ENCODE measurements around the gene CARD10. TPM values are rescaled to one million over a fixed set of nuclear protein-coding genes. Genes with fewer than 3 reads are reported as not detected.

CARD10 gene
- total and polyA plus RNA-seq, 4 donors, result 7.8 to 14.0 (median 8.4) TPM

- TF ChIP-seq ATF3 (IDR thresholded peaks at IDR 0.05), result no peak
- TF ChIP-seq ZBTB33 (IDR thresholded peaks at IDR 0.05), result no peak
- TF ChIP-seq RXRA (IDR thresholded peaks at IDR 0.05), result no peak
- TF ChIP-seq HNF4G (IDR thresholded peaks at IDR 0.05), result no peak
- TF ChIP-seq FOXA1 (IDR thresholded peaks at IDR 0.05), result no peak
- TF ChIP-seq NR2F2 (IDR thresholded peaks at IDR 0.05), result no peak
- TF ChIP-seq RAD21 (IDR thresholded peaks at IDR 0.05), result no peak
- TF ChIP-seq, protein P1, sequence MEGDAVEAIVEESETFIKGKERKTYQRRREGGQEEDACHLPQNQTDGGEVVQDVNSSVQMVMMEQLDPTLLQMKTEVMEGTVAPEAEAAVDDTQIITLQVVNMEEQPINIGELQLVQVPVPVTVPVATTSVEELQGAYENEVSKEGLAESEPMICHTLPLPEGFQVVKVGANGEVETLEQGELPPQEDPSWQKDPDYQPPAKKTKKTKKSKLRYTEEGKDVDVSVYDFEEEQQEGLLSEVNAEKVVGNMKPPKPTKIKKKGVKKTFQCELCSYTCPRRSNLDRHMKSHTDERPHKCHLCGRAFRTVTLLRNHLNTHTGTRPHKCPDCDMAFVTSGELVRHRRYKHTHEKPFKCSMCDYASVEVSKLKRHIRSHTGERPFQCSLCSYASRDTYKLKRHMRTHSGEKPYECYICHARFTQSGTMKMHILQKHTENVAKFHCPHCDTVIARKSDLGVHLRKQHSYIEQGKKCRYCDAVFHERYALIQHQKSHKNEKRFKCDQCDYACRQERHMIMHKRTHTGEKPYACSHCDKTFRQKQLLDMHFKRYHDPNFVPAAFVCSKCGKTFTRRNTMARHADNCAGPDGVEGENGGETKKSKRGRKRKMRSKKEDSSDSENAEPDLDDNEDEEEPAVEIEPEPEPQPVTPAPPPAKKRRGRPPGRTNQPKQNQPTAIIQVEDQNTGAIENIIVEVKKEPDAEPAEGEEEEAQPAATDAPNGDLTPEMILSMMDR (IDR thresholded peaks at IDR 0.05; ENCODE audit: low read depth, low read length, missing input control), result no peak
- no peak for TF ChIP-seq TAF1 (conservative IDR thresholded peaks at IDR 0.05)
- no peak for TF ChIP-seq JUND (IDR thresholded peaks at IDR 0.05)
- TF ChIP-seq GABPA (IDR thresholded peaks at IDR 0.05 in 1 of 2, conservative IDR thresholded peaks at IDR 0.05 in 1 of 2), result no peak
- no peak for TF ChIP-seq REST (IDR thresholded peaks at IDR 0.05)
- Histone ChIP-seq H3K4me1 (ENCODE audit: control insufficient read depth in 4 of 4, insufficient read depth in 4 of 4, low read length in 3 of 4) (peaks cover 6 to 28% (median 23%) of the 10 kb centered on the region in 4 donors), H3K36me3 (ENCODE audit: control insufficient read depth in 4 of 4, insufficient read depth in 3 of 4, low read depth in 1 of 4, low read length in 3 of 4) (peaks cover 0 to 3% (median 2%) of the 10 kb centered on the region in 4 donors), H3K9ac (ENCODE audit: low read depth in 1 of 2, low read length in 2 of 2) (no peak overlapping the region), H3K4me3 (ENCODE audit: low read depth in 1 of 3, low read length in 3 of 3) (no peak overlapping the region), H3K27me3 (ENCODE audit: control insufficient read depth in 4 of 4, insufficient read depth in 4 of 4, low read length in 3 of 4) (no peaks in the 10 kb centered on the region), H3K9me3 (ENCODE audit: control insufficient read depth in 4 of 4, low read length in 3 of 4) (no peaks in the 10 kb centered on the region), H3K27ac (ENCODE audit: low read depth in 1 of 2, low read length in 2 of 2) (no peak overlapping the region)
- WGBS, result 95% methylated on average over 11 of the region's 11 CpGs
- no peak for DNase-seq (ENCODE audit: low spot score)
Observed at GRCh38 chr22:37496651-37497050, 22.6 kb downstream of the CARD10 start.

DNA sequence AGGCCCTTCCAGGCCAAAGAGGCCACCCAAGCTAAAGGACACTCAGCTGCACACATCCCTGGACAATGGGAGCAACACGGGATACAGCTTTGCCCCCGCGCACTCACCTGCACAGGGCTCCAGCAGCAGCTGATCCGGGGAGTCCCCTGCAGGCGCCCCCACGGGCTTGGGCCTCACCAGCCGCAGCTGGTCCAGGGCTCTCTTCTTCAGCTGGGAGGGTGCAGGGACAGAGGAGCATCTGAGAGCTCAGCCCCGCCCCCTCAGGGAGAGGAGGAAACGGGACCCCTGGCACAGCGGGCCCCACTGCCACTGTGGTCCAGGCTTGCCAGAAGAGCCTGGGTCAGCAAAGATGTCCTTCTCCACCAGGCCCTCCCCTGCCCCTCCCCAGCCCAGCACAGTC, 25.2 kb downstream of the CARD10 start:
- no peak for DNase-seq (ENCODE audit: low spot score)
- Histone ChIP-seq H3K27ac (ENCODE audit: low read depth in 1 of 2, low read length in 2 of 2) (no peak overlapping the region), H3K9ac (ENCODE audit: low read depth in 1 of 2, low read length in 2 of 2) (no peak overlapping the region), H3K9me3 (ENCODE audit: control insufficient read depth in 4 of 4, low read length in 3 of 4) (no peaks in the 10 kb centered on the region), H3K4me3 (ENCODE audit: low read depth in 1 of 3, low read length in 3 of 3) (no peak overlapping the region), H3K27me3 (ENCODE audit: control insufficient read depth in 4 of 4, insufficient read depth in 4 of 4, low read length in 3 of 4) (no peaks in the 10 kb centered on the region), H3K4me1 (ENCODE audit: control insufficient read depth in 4 of 4, insufficient read depth in 4 of 4, low read length in 3 of 4) (peaks cover 0 to 3% (median under 1%) of the 10 kb centered on the region in 4 donors), H3K36me3 (ENCODE audit: control insufficient read depth in 4 of 4, insufficient read depth in 3 of 4, low read depth in 1 of 4, low read length in 3 of 4) (peaks cover 1 to 15% (median 6%) of the 10 kb centered on the region in 4 donors)
- 95% methylated on average over 10 of the region's 10 CpGs for WGBS
- TF ChIP-seq RXRA (IDR thresholded peaks at IDR 0.05) (no peak), NR2F2 (IDR thresholded peaks at IDR 0.05) (no peak), ATF3 (IDR thresholded peaks at IDR 0.05) (no peak), MAX (IDR thresholded peaks at IDR 0.05) (no peak), GABPA (IDR thresholded peaks at IDR 0.05 in 1 of 2, conservative IDR thresholded peaks at IDR 0.05 in 1 of 2) (no peak), EGR1 (IDR thresholded peaks at IDR 0.05; ENCODE audit: low read depth in 2 of 2) (no peak)
- TF ChIP-seq, protein P1 (IDR thresholded peaks at IDR 0.05; ENCODE audit: low read depth, low read length, missing input control), result no peak

Data from liver (tissue), 9 donors.